Stimulated activated CD8-positive, alpha-beta memory T cell treated with anti-CD3 and anti-CD28 coated beads, Interleukin-12 subunit alpha, Interleukin-12 subunit beta, amount 100 ng/mL, for 4 hours (primary cell): ENCODE data around the gene RPS19.
A peak's percentile ranks its signal among the peaks of the same experiment; 100 is the strongest.

ENCODE experiments used
- DNase-seq: peaks from one replicate; pipeline ENCODE4 v3.0.0-alpha.2; 2020; ENCODE audit warnings: low read depth

RPS19 gene

GRCh38 chr19:41879080-41879479, 19.0 kb downstream of the RPS19 start:
- no peak for DNase-seq

- DNase-seq: no peak
Measured at GRCh38 chr19:41879670-41880328, 19.7 kb downstream of the RPS19 start.

GRCh38 chr19:41880329-41880708, 20.3 kb downstream of the RPS19 start:
- DNase-seq: no peak

- DNase-seq: peak; percentile 46
Measured at GRCh38 chr19:41882568-41883462, 22.8 kb downstream of the RPS19 start, which contains the start of gene ARHGEF1. ARHGEF1 (plus strand) TSS chr19:41883184; CDS start chr19:41888083, 4,899 bp downstream.

GRCh38 chr19:41883463-41883820, 23.4 kb downstream of the RPS19 start:
- DNase-seq: no peak

- peak; percentile 81 for DNase-seq
Measured at GRCh38 chr19:41883821-41884733, 24.0 kb downstream of the RPS19 start.

- peak; percentile 56 for DNase-seq
Measured at GRCh38 chr19:41886761-41887710, 27.0 kb downstream of the RPS19 start.

GRCh38 chr19:41887711-41888382, 27.8 kb downstream of the RPS19 start:
- DNase-seq: peak; percentile 84

GRCh38 chr19:41888926-41889325, 28.9 kb downstream of the RPS19 start:
- DNase-seq: no peak

GRCh38 chr19:41889896-41890295, 29.8 kb downstream of the RPS19 start:
- no peak for DNase-seq

- DNase-seq: no peak
Measured at GRCh38 chr19:41890936-41891335, 30.9 kb downstream of the RPS19 start.

GRCh38 chr19:41892173-41892902, 32.3 kb downstream of the RPS19 start:
- no peak for DNase-seq

- DNase-seq: no peak
Measured at GRCh38 chr19:41893899-41894298, 33.8 kb downstream of the RPS19 start.

- no peak for DNase-seq
Measured at GRCh38 chr19:41894350-41894749, 34.3 kb downstream of the RPS19 start.

GRCh38 chr19:41895745-41896580, 35.9 kb downstream of the RPS19 start:
- DNase-seq: no peak

GRCh38 chr19:41896581-41896942, 36.5 kb downstream of the RPS19 start:
- DNase-seq: no peak

GRCh38 chr19:41897181-41897580, 37.1 kb downstream of the RPS19 start:
- DNase-seq: no peak

GRCh38 chr19:41897820-41898219, 37.8 kb downstream of the RPS19 start:
- DNase-seq: no peak

GRCh38 chr19:41898235-41898634, 38.2 kb downstream of the RPS19 start:
- DNase-seq: no peak
